RWPE2 (cell line): ENCODE data around the gene EPDR1.

Experiments used
- ATAC-seq: fragments of 200-7000 bp; cut with Tn5 transposase; 3 replicates; pipeline ENCODE4 v1.9.1; 2021; ENCODE audit warnings: low read depth
- DNase-seq: peaks from one replicate; pipeline ENCODE4 v3.0.0-alpha.2; 2020; ENCODE audit warnings: low spot score
- H3K27ac ChIP-seq: fragments of 450-650 bp; 2 replicates; pipeline ENCODE4 v1.5.1; 2017; ENCODE audit warnings: mild to moderate bottlenecking; ENCODE audit not compliant: poor library complexity, severe bottlenecking
- H3K27me3 ChIP-seq: fragments of 250-450 bp; sonication (Bioruptor Pico); 2 replicates; pipeline ENCODE4 v1.5.1; 2021; ENCODE audit warnings: mild to moderate bottlenecking, moderate library complexity; ENCODE audit not compliant: insufficient read depth, poor library complexity, severe bottlenecking
- H3K36me3 ChIP-seq: fragments of 250-450 bp; sonication (Bioruptor Pico); 2 replicates; pipeline ENCODE4 v1.5.1; 2020; ENCODE audit warnings: low read depth, mild to moderate bottlenecking, moderate library complexity
- H3K4me1 ChIP-seq: fragments of 250-450 bp; sonication (Bioruptor Pico); 2 replicates; pipeline ENCODE4 v1.5.1; 2021; ENCODE audit warnings: mild to moderate bottlenecking, moderate library complexity; ENCODE audit not compliant: insufficient read depth, poor library complexity, severe bottlenecking
- H3K4me3 ChIP-seq: fragments of 250-450 bp; sonication (Bioruptor Pico); 2 replicates; pipeline ENCODE4 v1.5.1; 2021; ENCODE audit warnings: mild to moderate bottlenecking, moderate library complexity; ENCODE audit not compliant: severe bottlenecking
- H3K9me3 ChIP-seq: fragments of 250-450 bp; sonication (Bioruptor Pico); 2 replicates; pipeline ENCODE4 v1.5.1; 2021; ENCODE audit warnings: mild to moderate bottlenecking, moderate library complexity; ENCODE audit not compliant: severe bottlenecking
- CTCF ChIP-seq: fragments of 450-650 bp; IDR thresholded peaks from one replicate; pipeline ENCODE4 v1.5.1; 2017; ENCODE audit warnings: mild to moderate bottlenecking, moderate library complexity; ENCODE audit not compliant: poor library complexity, severe bottlenecking

EPDR1 gene

GRCh38 chr7:37916017-37916672, 4.3 kb upstream of the EPDR1 start:
- peaks cover 47% of the 10 kb centered on the region for H3K27me3 ChIP-seq
- H3K9me3 ChIP-seq: no peaks in the 10 kb centered on the region
- no peaks in the 10 kb centered on the region for H3K4me1 ChIP-seq
- ATAC-seq: peak; percentile 11; the same call in 1 of the 3 replicates
- TF ChIP-seq CTCF: no peak
- H3K27ac ChIP-seq: no peak overlapping the region
- DNase-seq: no peak
- no peaks in the 10 kb centered on the region for H3K36me3 ChIP-seq
- peak overlapping the region; percentile 9 for H3K4me3 ChIP-seq

GRCh38 chr7:37916673-37917660, 3.5 kb upstream of the EPDR1 start, which contains the start of gene SFRP4:
Gene SFRP4 (minus strand): TSS chr7:37916817. CDS start chr7:37916537, 280 bp downstream.
- H3K4me1 ChIP-seq: no peaks in the 10 kb centered on the region
- H3K36me3 ChIP-seq: no peaks in the 10 kb centered on the region
- H3K9me3 ChIP-seq: no peaks in the 10 kb centered on the region
- DNase-seq (no peak), ATAC-seq (peak; percentile 37)
- peaks cover 54% of the 10 kb centered on the region for H3K27me3 ChIP-seq
- TF ChIP-seq CTCF: peak; percentile 57
- H3K27ac ChIP-seq: no peak within 1 kb of the TSS
- H3K4me3 ChIP-seq: peak within 1 kb of the TSS; percentile 9

GRCh38 chr7:37918526-37918925, 1.9 kb upstream of the EPDR1 start:
- H3K27ac ChIP-seq: no peak overlapping the region
- no peak for ATAC-seq
- H3K27me3 ChIP-seq: peaks cover 43% of the 10 kb centered on the region
- no peak for DNase-seq
- no peak for TF ChIP-seq CTCF
- H3K4me1 ChIP-seq: no peaks in the 10 kb centered on the region
- no peak overlapping the region for H3K4me3 ChIP-seq
- no peaks in the 10 kb centered on the region for H3K36me3 ChIP-seq
- H3K9me3 ChIP-seq: no peaks in the 10 kb centered on the region

- peaks cover 32% of the 10 kb centered on the region for H3K27me3 ChIP-seq
- no peaks in the 10 kb centered on the region for H3K36me3 ChIP-seq
- no peaks in the 10 kb centered on the region for H3K4me1 ChIP-seq
- peak overlapping the region; percentile 33 for H3K4me3 ChIP-seq
- no peak for DNase-seq
- no peaks in the 10 kb centered on the region for H3K9me3 ChIP-seq
- peak; percentile 14 for TF ChIP-seq CTCF
- H3K27ac ChIP-seq: no peak overlapping the region
- peak; percentile 60 for ATAC-seq
Observed at GRCh38 chr7:37920849-37921805, 687 bp downstream of the EPDR1 start.
